HCT116 (cell line): ENCODE data around the gene BMAL1. TPM values are rescaled to one million over a fixed set of nuclear protein-coding genes. Genes with fewer than 3 reads are reported as not detected.

Source experiments
- ATAC-seq: fragments of 200-7000 bp; cut with Tn5 transposase; 2 replicates; pipeline ENCODE4 v1.9.1; 2020; ENCODE audit warnings: mild to moderate bottlenecking, moderate library complexity
- BruUV-seq: library from RNA; stranded (reverse); fragments of 400-500 nt; replicated peaks from 2 replicates; lab custom pipeline; 2021; lab: Mats Ljungman, UMichigan
- CTCF ChIA-PET: fragments of 300-600 bp; sonication (Branson Sonifier 250); formaldehyde crosslinking; loops from one replicate; lab custom pipeline; 2021; ENCODE audit warnings: antibody characterized with exemption; lab: Charles Lee
- POLR2A ChIA-PET: fragments of 300-600, 350-600 bp; sonication (Branson Sonifier 250); formaldehyde crosslinking; loops from one replicate; lab custom pipeline; 2021; ENCODE audit warnings: antibody characterized with exemption; lab: Charles Lee
- RAD21 ChIA-PET, 2 experiments: fragments of 300-600 bp; sonication (Branson Sonifier 250); formaldehyde crosslinking; loops; one replicate each; lab custom pipeline; 2023; ENCODE audit warnings: low total read pairs in 2 of 2; ENCODE audit not compliant: uncharacterized antibody in 2 of 2, unreplicated experiment in 2 of 2, low non-redundant PET in 1 of 2; lab: Charles Lee
- DNase-seq: peaks from one replicate; pipeline ENCODE4 v3.0.0-alpha.2; 2010; ENCODE audit warnings: low read depth, low spot score
- H2AFZ ChIP-seq: fragments of 200-600 bp; shearing (Covaris generic), sonication (generic); 2 replicates; pipeline ENCODE4 v1.6.1; 2017; ENCODE audit warnings: low read depth, mixed run types, mixed read lengths, antibody characterized with exemption, low read length; ENCODE audit not compliant: poor library complexity, severe bottlenecking
- H3K27ac ChIP-seq: 2 replicates; pipeline ENCODE4 v1.5.1; 2012; ENCODE audit warnings: low read depth, low read length
- H3K27me3 ChIP-seq: fragments of 200-600 bp; sonication (generic); 2 replicates; pipeline ENCODE4 v1.6.1; 2016; ENCODE audit warnings: mixed run types, low read length, mixed read lengths; ENCODE audit not compliant: insufficient read depth
- H3K36me3 ChIP-seq, 2 experiments: fragments of 200-500 bp in 1 of 2; fragments of 200-600 bp in 1 of 2; sonication (Bioruptor generic) in 1 of 2; sonication (generic) in 1 of 2; 2 replicates each; pipeline versions ENCODE4 v1.5.1 to v1.6.1; 2014 to 2016; ENCODE audit warnings: low read length in 2 of 2, inconsistent platforms in 1 of 2, mixed read lengths in 1 of 2, mixed run types in 1 of 2; ENCODE audit not compliant: insufficient read depth in 2 of 2, control insufficient read depth in 1 of 2
- H3K4me1 ChIP-seq, 2 experiments: fragments of 200-600 bp in 1 of 2; sonication (generic) in 1 of 2; 2 replicates each; pipeline versions ENCODE4 v1.5.1 to v1.6.1; 2012 to 2017; ENCODE audit warnings: low read length in 2 of 2, inconsistent platforms in 1 of 2, mild to moderate bottlenecking in 1 of 2, mixed read lengths in 1 of 2, mixed run types in 1 of 2, moderate library complexity in 1 of 2; ENCODE audit not compliant: insufficient read depth in 2 of 2, control insufficient read depth in 1 of 2
- H3K4me2 ChIP-seq: fragments of 200-600 bp; sonication (generic); 2 replicates; pipeline ENCODE4 v1.6.1; 2017; ENCODE audit warnings: mixed run types, low read length, mixed read lengths
- H3K4me3 ChIP-seq, 2 experiments: fragments of 200-600 bp in 1 of 2; sonication (generic) in 1 of 2; replicated peaks in 1 of 2; 2 replicates each; pipeline ENCODE4 v1.5.1; 2011 to 2016; ENCODE audit warnings: low read length in 2 of 2, control low read depth in 1 of 2, low read depth in 1 of 2, mild to moderate bottlenecking in 1 of 2, mixed read lengths in 1 of 2, mixed run types in 1 of 2
- H3K79me2 ChIP-seq: fragments of 200-600 bp; sonication (generic); 2 replicates; pipeline ENCODE4 v1.6.1; 2017; ENCODE audit warnings: mild to moderate bottlenecking, mixed run types, low read length, moderate library complexity, mixed read lengths; ENCODE audit not compliant: insufficient read depth
- H3K9ac ChIP-seq: fragments of 200-600 bp; sonication (generic); 2 replicates; pipeline ENCODE4 v1.6.1; 2016; ENCODE audit warnings: low read length, mixed read lengths
- H3K9me2 ChIP-seq: fragments of 200-600 bp; sonication (generic), shearing (Covaris generic); 2 replicates; pipeline ENCODE4 v1.6.1; 2017; ENCODE audit warnings: mixed run types, mild to moderate bottlenecking, moderate library complexity; ENCODE audit not compliant: insufficient read depth
- H3K9me3 ChIP-seq, 2 experiments: fragments of 200-500 bp in 1 of 2; fragments of 200-600 bp in 1 of 2; sonication (Bioruptor generic) in 1 of 2; sonication (generic) in 1 of 2; 2 replicates each; pipeline ENCODE4 v1.6.1; 2014 to 2017; ENCODE audit warnings: low read length in 2 of 2, mixed read lengths in 2 of 2, inconsistent platforms in 1 of 2, low read depth in 1 of 2, mild to moderate bottlenecking in 1 of 2, mixed run types in 1 of 2, moderate library complexity in 1 of 2; ENCODE audit not compliant: control insufficient read depth in 1 of 2, insufficient read depth in 1 of 2
- H4K20me1 ChIP-seq: fragments of 200-600 bp; sonication (generic), shearing (Covaris generic); 2 replicates; pipeline ENCODE4 v1.6.1; 2017; ENCODE audit warnings: mixed run types, mild to moderate bottlenecking, moderate library complexity; ENCODE audit not compliant: insufficient read depth
- ATF3 ChIP-seq: IDR thresholded peaks from 2 replicates; pipeline ENCODE4 v1.6.1; 2012
- CEBPB ChIP-seq: IDR thresholded peaks from 2 replicates; pipeline ENCODE4 v1.6.1; 2012; ENCODE audit warnings: low read depth
- CTCF ChIP-seq, 3 experiments: fragments of 200-600 bp in 1 of 3; sonication (generic) in 1 of 3; IDR thresholded peaks in 2 of 3; conservative IDR thresholded peaks in 1 of 3; 2 replicates each; pipeline ENCODE4 v1.5.1; 2012 to 2017; ENCODE audit warnings: low read depth in 2 of 3, low read length in 2 of 3, antibody characterized with exemption in 1 of 3, borderline replicate concordance in 1 of 3, control low read depth in 1 of 3, mild to moderate bottlenecking in 1 of 3, mixed read lengths in 1 of 3, mixed run types in 1 of 3, moderate library complexity in 1 of 3; ENCODE audit not compliant: insufficient read depth in 1 of 3
- EGR1 ChIP-seq: IDR thresholded peaks from 2 replicates; pipeline ENCODE4 v1.6.1; 2012; ENCODE audit warnings: low read depth
- ELF1 ChIP-seq: IDR thresholded peaks from 2 replicates; pipeline ENCODE4 v1.6.1; 2012; ENCODE audit warnings: low read depth, borderline replicate concordance
- EZH2 ChIP-seq: fragments of 200-600 bp; sonication (generic); IDR thresholded peaks from 2 replicates; pipeline ENCODE4 v1.6.1; 2017; ENCODE audit warnings: antibody characterized with exemption, mixed run types
- POLR2A ChIP-seq: IDR thresholded peaks from 2 replicates; pipeline ENCODE4 v1.7.0; 2011; ENCODE audit warnings: borderline replicate concordance; ENCODE audit not compliant: insufficient read depth, insufficient read length; ENCODE audit errors: extremely low read depth
- POLR2AphosphoS5 ChIP-seq: IDR thresholded peaks from 2 replicates; pipeline ENCODE4 v1.6.1; 2011; ENCODE audit warnings: mild to moderate bottlenecking, low read depth, low read length, moderate library complexity
- SRF ChIP-seq: IDR thresholded peaks from 2 replicates; pipeline ENCODE4 v1.6.1; 2012; ENCODE audit warnings: low read depth
- TCF7L2 ChIP-seq: IDR thresholded peaks from 2 replicates; pipeline ENCODE4 v1.7.0; 2011; ENCODE audit warnings: borderline replicate concordance, inconsistent platforms; ENCODE audit not compliant: insufficient read depth, insufficient read length; ENCODE audit errors: extremely low read depth
- YY1 ChIP-seq: IDR thresholded peaks from 2 replicates; pipeline ENCODE4 v1.6.1; 2011; ENCODE audit warnings: low read length, low read depth, moderate library complexity, mild to moderate bottlenecking; ENCODE audit not compliant: insufficient replicate concordance; ENCODE audit errors: extremely low read depth
- ZFX ChIP-seq: fragments of 450-650 bp; IDR thresholded peaks from 2 replicates; pipeline ENCODE4 v1.6.1; 2017
- ZNF274 ChIP-seq: fragments of 200-500 bp; sonication (Bioruptor generic); IDR thresholded peaks from 2 replicates; pipeline ENCODE4 v1.6.1; 2014; ENCODE audit warnings: mild to moderate bottlenecking, low read depth, low read length, inconsistent platforms
- intact Hi-C: fragments of 100-400 bp; cut with micrococcal nuclease; formaldehyde crosslinking; loops from 2 replicates; pipeline ENCODE4 v1.10.0; 2022
- total RNA-seq: library from RNA; stranded (reverse); gene quantifications from one replicate; pipeline ENCODE4 v1.2.1, GENCODE V29; 2021; ENCODE audit not compliant: unreplicated experiment

BMAL1 gene
- total RNA-seq, 1 experiment from 2014 or later, result 17.6 TPM

GRCh38 chr11:13347901-13348300 is 70.3 kb downstream of the BMAL1 start:
- H3K9ac ChIP-seq, result no peak overlapping the region
- BruUV-seq, result no TSS peak
- ChIA-PET RAD21 (no interaction called here), CTCF (no interaction called here), POLR2A (no interaction called here)
- no peaks in the 10 kb centered on the region for H3K36me3 ChIP-seq
- H3K9me2 ChIP-seq, result no peaks in the 10 kb centered on the region
- ATAC-seq (no peak), DNase-seq (no peak)
- no peak overlapping the region for H3K4me3 ChIP-seq
- H3K27me3 ChIP-seq, result no peaks in the 10 kb centered on the region
- intact Hi-C loops, result no loop called here
- H3K4me1 ChIP-seq, result 0 out of 4 replicates have a peak, but pooled peaks cover 0 to 6% of the 10 kb centered on the region in 2 experiments
- no peak overlapping the region for H3K27ac ChIP-seq
- H3K9me3 ChIP-seq, result no peaks in the 10 kb centered on the region
- no peaks in the 10 kb centered on the region for H3K79me2 ChIP-seq
- H4K20me1 ChIP-seq, result no peaks in the 10 kb centered on the region
- H2AFZ ChIP-seq, result no peak overlapping the region
- H3K4me2 ChIP-seq, result no peak overlapping the region
- TF ChIP-seq ATF3 (no peak), YY1 (no peak), ZFX (no peak), EGR1 (no peak), CTCF (IDR thresholded peaks at IDR 0.05 in 2 of 3, conservative IDR thresholded peaks at IDR 0.05 in 1 of 3; ENCODE audit: borderline replicate concordance in 1 of 3, insufficient read depth in 1 of 3, low read depth in 2 of 3, low read length in 2 of 3) (no peak), TCF7L2 (no peak), SRF (no peak), ELF1 (no peak), POLR2A (no peak), POLR2AphosphoS5 (no peak), CEBPB (no peak), ZNF274 (no peak), EZH2 (no peak)
